ENCODE data around the gene AMDHD2.
"Not testable (repeated sequence)": the region's sequence is repeated elsewhere in the genome, so short reads cannot be mapped to it uniquely, and the experiment has no call there.

Gene AMDHD2

DNA sequence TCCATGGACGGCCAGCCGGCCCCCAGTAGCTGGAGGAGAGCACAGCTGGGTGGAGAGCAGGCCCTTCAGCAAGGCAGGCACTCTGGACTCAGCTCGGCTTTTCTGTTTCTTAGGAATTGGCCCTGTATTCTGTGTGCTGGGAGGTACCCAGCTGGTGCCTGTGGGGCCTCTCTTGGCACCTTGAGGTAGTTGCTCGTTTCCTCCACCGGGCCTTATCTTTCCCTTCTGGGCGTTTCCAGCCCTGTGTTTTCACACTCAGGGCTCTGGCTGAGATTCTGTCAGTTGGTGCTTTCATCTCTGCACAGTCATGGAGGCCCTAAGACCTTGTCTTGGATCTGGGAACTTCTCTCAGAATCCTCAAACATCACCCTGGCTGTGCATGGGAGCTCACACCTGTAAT lies 47.3 kb downstream of the AMDHD2 start:
- not testable (repeated sequence) for DNase-seq (ENCODE audit: low read depth in 2 of 2, low spot score in 1 of 2)

DNA sequence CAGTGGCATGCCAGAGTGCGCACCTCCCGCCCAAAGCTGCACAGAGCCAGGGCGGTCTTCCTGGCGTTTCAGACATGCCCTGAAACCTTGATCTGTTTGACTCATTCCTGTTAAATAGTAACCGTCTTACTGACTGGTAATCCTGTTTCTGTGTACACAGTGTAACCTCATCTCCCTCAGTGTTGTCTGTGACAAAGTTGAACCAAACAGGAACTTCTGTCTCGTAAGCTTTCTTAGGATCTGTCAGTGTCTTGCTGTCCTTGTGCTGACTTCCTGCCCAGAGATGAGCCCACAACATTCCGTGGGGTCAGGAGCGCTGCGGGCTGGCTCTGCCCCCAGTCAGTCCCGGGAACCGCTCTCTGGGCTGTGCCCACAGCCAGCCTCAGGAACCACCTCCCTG lies 48.4 kb downstream of the AMDHD2 start:
- DNase-seq (ENCODE audit: low read depth in 2 of 2, low spot score in 1 of 2) = not testable (repeated sequence)

DNA sequence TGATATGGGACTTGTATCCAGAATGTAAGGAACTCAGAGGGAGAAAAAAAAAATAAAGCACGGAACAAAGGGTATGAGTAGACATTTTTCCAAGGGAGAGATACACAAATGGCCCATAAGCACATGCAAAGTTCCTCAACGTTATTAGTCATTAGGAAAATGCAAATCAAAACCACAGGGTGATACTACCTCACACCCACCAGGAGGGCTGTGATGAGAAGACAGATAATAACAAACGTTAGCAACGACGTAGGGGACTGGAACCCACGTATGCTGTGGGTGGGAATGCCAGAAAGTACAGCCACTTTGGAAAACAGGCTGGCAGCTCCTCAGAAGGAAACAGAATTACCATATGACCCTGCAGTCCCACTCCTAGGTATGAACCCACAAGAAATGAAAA lies 52.5 kb downstream of the AMDHD2 start:
- DNase-seq (ENCODE audit: low read depth in 2 of 2, low spot score in 1 of 2) = not testable (repeated sequence)

DNA sequence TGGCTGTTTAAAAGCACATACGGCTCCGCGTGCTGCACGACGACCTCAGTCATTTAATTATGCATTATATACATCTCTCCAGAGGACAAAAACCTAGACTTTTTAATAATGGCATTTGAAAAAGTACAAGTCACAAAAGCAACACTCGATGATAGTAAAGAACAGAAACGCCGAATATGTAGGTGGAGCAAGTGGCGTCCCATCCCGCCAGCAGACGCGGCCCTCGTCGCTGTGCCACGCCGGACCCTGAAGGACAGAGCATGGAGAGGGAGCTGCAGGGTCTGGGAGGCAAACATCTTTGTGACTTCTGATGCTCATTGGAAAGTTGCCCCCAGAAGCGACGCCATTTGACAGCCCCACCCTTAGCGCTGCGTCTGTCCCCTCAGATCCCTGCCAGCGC lies 55.7 kb downstream of the AMDHD2 start:
- DNase-seq (ENCODE audit: low read depth in 2 of 2, low spot score in 1 of 2) = not testable (repeated sequence)

DNA sequence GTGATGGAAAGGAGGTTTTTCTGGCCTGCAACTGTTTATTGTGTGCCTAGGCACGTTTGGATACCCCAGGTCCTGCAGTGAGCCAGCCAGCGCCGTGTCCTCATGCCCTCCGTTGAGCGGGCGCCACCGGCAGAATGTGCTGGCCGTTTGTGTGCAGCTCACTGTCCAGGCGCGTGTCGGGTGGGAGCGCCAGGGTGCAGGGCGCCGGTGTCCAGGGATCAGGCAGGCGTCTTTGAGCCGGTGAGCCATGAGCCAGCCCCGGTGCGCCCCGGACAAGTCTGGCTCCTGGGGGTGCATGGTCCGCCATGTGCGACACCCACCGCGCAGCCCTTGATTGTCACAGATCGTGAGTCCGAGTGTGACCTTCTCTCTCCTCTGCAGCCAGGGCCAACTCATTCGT lies 56.9 kb downstream of the AMDHD2 start:
- DNase-seq (ENCODE audit: low read depth in 2 of 2, low spot score in 1 of 2) = not testable (repeated sequence)

DNA sequence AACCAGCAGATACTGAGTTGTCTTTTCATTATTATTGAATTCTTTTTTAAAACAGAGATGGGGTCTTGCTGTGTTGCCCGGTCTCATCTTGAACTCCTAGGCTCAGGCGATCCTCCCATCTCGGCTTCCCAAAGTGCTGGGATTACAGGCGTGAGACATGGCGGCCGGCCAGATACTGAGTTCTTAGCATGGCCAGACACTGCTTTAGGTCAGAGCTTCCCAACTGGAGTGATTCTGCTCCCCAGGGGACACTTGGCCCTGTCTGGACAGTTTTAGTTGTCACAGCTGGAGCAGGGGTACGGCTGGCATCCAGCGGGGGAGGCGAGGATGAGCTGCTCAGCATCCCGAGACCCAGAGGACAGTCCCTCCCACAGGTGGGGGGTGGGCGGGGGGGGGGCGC lies 58.7 kb downstream of the AMDHD2 start:
- DNase-seq (ENCODE audit: low read depth in 2 of 2, low spot score in 1 of 2) = not testable (repeated sequence)

DNA sequence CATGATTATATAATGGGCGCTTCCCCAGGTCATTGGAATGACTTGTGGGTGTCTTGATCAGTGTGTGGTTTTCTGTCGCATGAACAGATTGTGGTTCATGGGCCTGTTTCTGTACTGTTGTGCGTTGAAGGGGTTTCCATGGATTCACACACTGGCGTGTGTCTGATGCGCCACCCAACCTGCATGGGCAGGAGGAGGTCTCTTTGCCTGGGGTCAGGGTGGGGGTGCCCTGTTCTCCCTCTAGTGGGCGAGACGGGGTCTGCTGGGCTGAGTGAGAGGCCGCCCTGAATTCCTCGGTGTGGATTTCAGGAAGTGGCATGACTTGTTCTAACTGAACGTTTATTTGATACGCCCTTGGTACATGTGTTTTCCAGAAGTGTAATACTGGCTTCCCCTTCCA lies 60.0 kb downstream of the AMDHD2 start:
- not testable (repeated sequence) for DNase-seq (ENCODE audit: low read depth in 2 of 2, low spot score in 1 of 2)

DNA sequence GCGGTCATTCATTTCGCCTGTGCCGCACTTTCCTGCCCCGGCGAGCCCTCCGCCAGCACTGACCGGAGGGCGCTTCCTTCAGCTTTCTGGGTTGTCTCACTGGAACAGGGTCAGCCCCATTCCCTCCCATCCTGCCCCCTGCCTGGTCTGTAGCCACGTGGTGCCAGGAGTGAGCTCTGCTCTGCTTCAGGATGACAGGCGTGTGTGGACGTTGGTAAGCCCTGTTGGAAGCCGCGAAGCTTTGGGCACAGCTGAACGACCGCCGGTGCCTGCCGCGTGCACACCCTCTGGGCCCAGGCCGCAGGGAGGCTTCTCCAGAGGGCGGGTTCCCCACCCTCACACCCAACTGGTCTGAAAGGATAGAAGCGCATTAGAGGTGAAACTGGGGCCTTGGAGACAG lies 60.6 kb downstream of the AMDHD2 start:
- not testable (repeated sequence) for DNase-seq (ENCODE audit: low read depth in 2 of 2, low spot score in 1 of 2)

Data from stimulated activated CD8-positive, alpha-beta memory T cell treated with anti-CD3 and anti-CD28 coated beads, Interleukin-4, amount 100 ng/mL, for 4 hours (primary cell).